OCI-LY1 (cell line): ENCODE measurements around the gene CEP78.

Source experiments
- CTCF ChIP-seq: fragments of 200-600 bp; sonication (generic), shearing (Covaris generic); IDR thresholded peaks from 2 replicates; pipeline ENCODE4 v1.5.1; 2017; ENCODE audit warnings: mild to moderate bottlenecking, antibody characterized with exemption, low read length, moderate library complexity, mixed read lengths
- EZH2 ChIP-seq: fragments of 200-600 bp; sonication (generic), shearing (Covaris generic); IDR thresholded peaks from 2 replicates; pipeline ENCODE4 v1.8.0; 2017; ENCODE audit warnings: borderline replicate concordance, mixed run types, mild to moderate bottlenecking, antibody characterized with exemption, low read length, moderate library complexity, mixed read lengths

- TF ChIP-seq CTCF, result no peak
- TF ChIP-seq EZH2, result no peak
Observed at GRCh38 chr9:78301466-78301865, 65.6 kb downstream of the CEP78 start.
